ENCODE measurements around the gene MAP3K2. TPM values are rescaled to one million over a fixed set of nuclear protein-coding genes. Genes with fewer than 3 reads are reported as not detected.

Gene MAP3K2
- total RNA-seq, 4 donors from 2014 or later = 39.4 to 95.4 (median 72.9) TPM

DNA sequence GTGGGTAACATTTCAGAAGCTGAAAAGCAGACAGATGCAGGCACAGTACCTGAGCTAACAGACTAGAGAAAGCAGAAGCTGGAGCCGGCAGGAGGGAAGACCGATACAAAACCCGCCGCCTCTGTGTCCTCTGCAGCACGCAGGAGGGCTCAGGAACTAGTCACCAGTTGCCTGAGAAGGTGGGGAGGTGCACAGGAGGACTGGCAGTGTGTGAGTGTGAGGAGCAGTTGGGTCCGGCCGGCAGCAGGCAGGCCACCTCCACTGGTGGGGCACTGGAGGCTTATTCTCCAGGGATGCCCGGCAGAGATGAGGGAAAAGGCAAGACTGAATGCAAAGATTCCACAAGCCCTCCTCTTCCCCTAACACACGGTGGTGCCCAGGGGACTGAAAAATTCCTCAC lies 112.0 kb downstream of the MAP3K2 start:
- 80 to 93% methylated on average over 2 to 9 of the region's 9 CpGs for WGBS, 2 donors (ENCODE audit: low coverage in 1 of 2)
- no peak for DNase-seq
- no peak overlapping the region for H3K27ac ChIP-seq
- no peak for TF ChIP-seq POLR2A (IDR thresholded peaks at IDR 0.05)
- TF ChIP-seq EP300 (IDR thresholded peaks at IDR 0.05; ENCODE audit: low read depth) = no peak
- no peak for TF ChIP-seq POLR2AphosphoS5 (IDR thresholded peaks at IDR 0.05)
- TF ChIP-seq, protein P1, sequence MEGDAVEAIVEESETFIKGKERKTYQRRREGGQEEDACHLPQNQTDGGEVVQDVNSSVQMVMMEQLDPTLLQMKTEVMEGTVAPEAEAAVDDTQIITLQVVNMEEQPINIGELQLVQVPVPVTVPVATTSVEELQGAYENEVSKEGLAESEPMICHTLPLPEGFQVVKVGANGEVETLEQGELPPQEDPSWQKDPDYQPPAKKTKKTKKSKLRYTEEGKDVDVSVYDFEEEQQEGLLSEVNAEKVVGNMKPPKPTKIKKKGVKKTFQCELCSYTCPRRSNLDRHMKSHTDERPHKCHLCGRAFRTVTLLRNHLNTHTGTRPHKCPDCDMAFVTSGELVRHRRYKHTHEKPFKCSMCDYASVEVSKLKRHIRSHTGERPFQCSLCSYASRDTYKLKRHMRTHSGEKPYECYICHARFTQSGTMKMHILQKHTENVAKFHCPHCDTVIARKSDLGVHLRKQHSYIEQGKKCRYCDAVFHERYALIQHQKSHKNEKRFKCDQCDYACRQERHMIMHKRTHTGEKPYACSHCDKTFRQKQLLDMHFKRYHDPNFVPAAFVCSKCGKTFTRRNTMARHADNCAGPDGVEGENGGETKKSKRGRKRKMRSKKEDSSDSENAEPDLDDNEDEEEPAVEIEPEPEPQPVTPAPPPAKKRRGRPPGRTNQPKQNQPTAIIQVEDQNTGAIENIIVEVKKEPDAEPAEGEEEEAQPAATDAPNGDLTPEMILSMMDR (IDR thresholded peaks at IDR 0.05) = no peak
- H3K36me3 ChIP-seq = peaks cover 0 to 74% (median 33%) of the 10 kb centered on the region in 4 donors
- H3K4me1 ChIP-seq = no peaks in the 10 kb centered on the region
- intact Hi-C loops (cut with DNase I; ENCODE audit: low total_unique reads) (no loop called here), in situ Hi-C loops (cut with MboI; ENCODE audit: low pct_ligation_motif_present in 1 of 4, low pct_unique_long_range_greater_than_20kb in 1 of 4, low sequenced_read_pairs in 3 of 4) (no loop called here)
- no peak overlapping the region for H3K4me3 ChIP-seq
- no peaks in the 10 kb centered on the region for H3K27me3 ChIP-seq
- no peaks in the 10 kb centered on the region for H3K9me3 ChIP-seq

DNA sequence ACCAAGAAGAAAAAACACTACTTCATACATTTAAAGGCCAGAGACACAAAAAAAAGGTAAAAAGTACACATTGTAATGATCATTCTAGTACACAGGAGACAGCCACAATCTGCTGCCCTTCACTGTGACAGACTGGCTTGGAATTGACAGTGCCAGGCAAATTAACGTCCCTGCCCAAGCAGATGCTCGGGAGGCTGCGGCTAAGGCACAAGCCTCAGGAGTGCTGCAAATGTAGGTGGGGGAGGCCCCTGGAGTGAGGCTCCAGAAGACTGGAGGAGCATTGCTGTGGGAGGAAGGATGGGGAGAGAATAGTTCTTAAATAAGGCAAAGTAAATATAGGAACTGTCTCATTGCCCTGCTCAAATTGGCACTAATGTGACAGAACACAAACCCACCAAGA lies 112.4 kb downstream of the MAP3K2 start:
- 87 to 88% methylated on average over 3 of the region's 3 CpGs for WGBS, 2 donors (ENCODE audit: low coverage in 1 of 2)
- TF ChIP-seq POLR2A (IDR thresholded peaks at IDR 0.05) = no peak
- TF ChIP-seq, protein P1 (IDR thresholded peaks at IDR 0.05) = no peak
- TF ChIP-seq EP300 (IDR thresholded peaks at IDR 0.05; ENCODE audit: low read depth) = no peak
- no peak for TF ChIP-seq POLR2AphosphoS5 (IDR thresholded peaks at IDR 0.05)
- in situ Hi-C loops (cut with MboI; ENCODE audit: low pct_ligation_motif_present in 1 of 4, low pct_unique_long_range_greater_than_20kb in 1 of 4, low sequenced_read_pairs in 3 of 4) = no loop called here
- peaks cover 0 to 74% (median 33%) of the 10 kb centered on the region in 4 donors for H3K36me3 ChIP-seq
- no peaks in the 10 kb centered on the region for H3K4me1 ChIP-seq
- no peak overlapping the region for H3K27ac ChIP-seq
- no peaks in the 10 kb centered on the region for H3K27me3 ChIP-seq
- H3K4me3 ChIP-seq = no peak overlapping the region
- intact Hi-C loops (cut with DNase I; ENCODE audit: low total_unique reads) = no loop called here
- DNase-seq = no peak
- no peaks in the 10 kb centered on the region for H3K9me3 ChIP-seq

DNA sequence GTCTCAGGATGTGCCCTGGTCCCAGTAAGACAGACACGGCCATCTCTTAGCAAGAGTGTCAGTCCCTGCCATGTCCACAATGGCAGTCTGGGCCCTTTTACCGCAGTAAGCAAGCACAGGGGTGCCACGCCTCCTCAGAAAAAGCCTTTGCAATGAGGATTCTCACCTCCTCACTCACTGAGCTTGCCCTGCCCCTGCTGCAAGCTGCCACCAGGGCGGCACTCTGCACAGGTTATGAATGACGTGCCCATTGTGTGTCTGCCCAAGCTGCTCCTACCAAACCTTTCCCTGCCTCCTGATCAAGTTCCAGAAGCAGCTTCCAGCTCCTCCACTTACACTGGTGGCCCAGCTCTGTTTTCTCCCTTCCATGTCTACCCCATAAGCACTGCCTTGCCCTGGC lies 117.1 kb downstream of the MAP3K2 start:
- 98% methylated on average over 5 of the region's 5 CpGs; no CpG with 5 or more reads in 1 of the 2 donors for WGBS, 2 donors (ENCODE audit: low coverage in 1 of 2)
- no peaks in the 10 kb centered on the region for H3K9me3 ChIP-seq
- in situ Hi-C loops (cut with MboI; ENCODE audit: low pct_ligation_motif_present in 1 of 4, low pct_unique_long_range_greater_than_20kb in 1 of 4, low sequenced_read_pairs in 3 of 4) (no loop called here), intact Hi-C loops (cut with DNase I; ENCODE audit: low total_unique reads) (no loop called here)
- no peak overlapping the region for H3K4me3 ChIP-seq
- TF ChIP-seq, protein P1 (IDR thresholded peaks at IDR 0.05) = peak in 1 of 5 experiments; percentile 8
- TF ChIP-seq POLR2AphosphoS5 (IDR thresholded peaks at IDR 0.05) = no peak
- H3K4me1 ChIP-seq = no peaks in the 10 kb centered on the region
- no peak for DNase-seq
- H3K36me3 ChIP-seq = peaks cover 0 to 62% (median 24%) of the 10 kb centered on the region in 4 donors
- H3K27ac ChIP-seq = no peak overlapping the region
- H3K27me3 ChIP-seq = no peaks in the 10 kb centered on the region

DNA sequence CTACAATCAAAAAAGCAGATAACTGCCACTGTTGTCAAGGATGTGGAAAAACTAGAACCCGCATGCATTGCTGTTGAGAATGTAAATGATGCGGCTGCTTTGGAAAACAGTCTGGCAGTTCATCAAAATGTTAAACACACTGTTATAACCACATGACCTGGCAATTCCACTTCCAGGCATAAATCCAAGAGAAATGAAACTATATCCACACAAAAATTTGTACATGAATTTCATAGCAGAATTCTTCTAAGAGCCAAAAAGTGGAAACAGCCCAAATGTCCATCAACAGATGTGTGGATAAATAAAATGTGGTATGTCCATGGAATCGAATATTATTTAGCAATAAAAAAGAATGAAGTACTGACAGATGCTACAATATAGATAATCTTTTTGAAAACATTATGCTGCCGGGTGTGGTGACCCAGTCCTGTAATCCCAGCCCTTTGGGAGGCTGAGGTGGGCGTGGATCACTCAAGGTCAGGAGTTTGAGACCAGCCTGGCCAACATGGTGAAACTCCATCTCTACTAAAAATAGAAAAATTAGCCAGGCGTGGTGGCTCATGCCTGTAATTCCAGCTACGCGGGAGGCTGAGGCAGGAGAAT lies 125.9 kb downstream of the MAP3K2 start:
- Histone ChIP-seq H3K4me1 (no peaks in the 10 kb centered on the region), H3K27ac (no peak overlapping the region), H3K9me3 (no peaks in the 10 kb centered on the region), H3K36me3 (peaks cover 0 to 36% (median 16%) of the 10 kb centered on the region in 4 donors), H3K27me3 (no peaks in the 10 kb centered on the region), H3K4me3 (no peak overlapping the region)
- intact Hi-C loops (cut with DNase I; ENCODE audit: low total_unique reads) (no loop called here), in situ Hi-C loops (cut with MboI; ENCODE audit: low pct_ligation_motif_present in 1 of 4, low pct_unique_long_range_greater_than_20kb in 1 of 4, low sequenced_read_pairs in 3 of 4) (no loop called here)
- no peak for DNase-seq
- WGBS, 2 donors (ENCODE audit: low coverage in 1 of 2) = 87 to 91% methylated on average over 7 to 8 of the region's 8 CpGs
- no peak for TF ChIP-seq POLR2AphosphoS5 (IDR thresholded peaks at IDR 0.05)
- no peak for TF ChIP-seq POLR2A (IDR thresholded peaks at IDR 0.05)
- no peak for TF ChIP-seq EP300 (IDR thresholded peaks at IDR 0.05; ENCODE audit: low read depth)
- TF ChIP-seq, protein P1 (IDR thresholded peaks at IDR 0.05) = no peak

Data from transverse colon (tissue), 4 donors.